ENCODE measurements around the gene KLHL6.

DNA sequence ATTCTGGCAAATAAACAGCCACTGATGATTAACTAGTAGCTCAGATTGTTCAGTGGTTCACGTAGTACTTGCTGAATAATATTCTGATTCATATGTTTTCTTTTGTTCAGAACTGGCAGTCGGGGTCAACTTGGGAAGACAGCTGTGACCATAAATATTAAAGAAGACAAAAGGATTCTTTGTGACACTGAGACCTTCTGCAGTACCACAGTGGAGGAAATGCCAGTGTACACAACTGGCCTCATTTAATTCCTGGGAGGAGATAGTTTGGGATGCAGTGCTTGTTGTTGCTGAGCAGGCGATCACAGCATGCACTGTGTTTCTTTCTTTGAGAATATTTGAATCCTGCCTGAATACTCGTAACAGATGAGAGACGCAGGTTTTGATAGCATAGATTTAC lies 100.4 kb downstream of the KLHL6 start:
- TF ChIP-seq, protein P1, sequence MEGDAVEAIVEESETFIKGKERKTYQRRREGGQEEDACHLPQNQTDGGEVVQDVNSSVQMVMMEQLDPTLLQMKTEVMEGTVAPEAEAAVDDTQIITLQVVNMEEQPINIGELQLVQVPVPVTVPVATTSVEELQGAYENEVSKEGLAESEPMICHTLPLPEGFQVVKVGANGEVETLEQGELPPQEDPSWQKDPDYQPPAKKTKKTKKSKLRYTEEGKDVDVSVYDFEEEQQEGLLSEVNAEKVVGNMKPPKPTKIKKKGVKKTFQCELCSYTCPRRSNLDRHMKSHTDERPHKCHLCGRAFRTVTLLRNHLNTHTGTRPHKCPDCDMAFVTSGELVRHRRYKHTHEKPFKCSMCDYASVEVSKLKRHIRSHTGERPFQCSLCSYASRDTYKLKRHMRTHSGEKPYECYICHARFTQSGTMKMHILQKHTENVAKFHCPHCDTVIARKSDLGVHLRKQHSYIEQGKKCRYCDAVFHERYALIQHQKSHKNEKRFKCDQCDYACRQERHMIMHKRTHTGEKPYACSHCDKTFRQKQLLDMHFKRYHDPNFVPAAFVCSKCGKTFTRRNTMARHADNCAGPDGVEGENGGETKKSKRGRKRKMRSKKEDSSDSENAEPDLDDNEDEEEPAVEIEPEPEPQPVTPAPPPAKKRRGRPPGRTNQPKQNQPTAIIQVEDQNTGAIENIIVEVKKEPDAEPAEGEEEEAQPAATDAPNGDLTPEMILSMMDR (conservative IDR thresholded peaks at IDR 0.05; ENCODE audit: low read depth, low read length) = no peak
- TF ChIP-seq EZH2 (IDR thresholded peaks at IDR 0.05; ENCODE audit: borderline replicate concordance, low read depth, low read length, poor library complexity, severe bottlenecking) = no peak

Data from A673 (cell line).